Left lung (tissue), 10 donors: Measurements from ENCODE around the gene MOB3B. TPM values are rescaled to one million over a fixed set of nuclear protein-coding genes. Genes with fewer than 3 reads are reported as not detected.

Experiments
- ATAC-seq: fragments of 200-7000 bp; cut with Tn5 transposase; one replicate; pipeline ENCODE4 v1.9.1; 2020; ENCODE audit warnings: moderate library complexity
- DNase-seq, 4 donors: peaks; one replicate each; pipeline ENCODE4 v3.0.0-alpha.2; 2013 to 2020
- H3K27ac ChIP-seq, 2 donors: fragments of 200-600 bp; sonication (generic) in 1 of 2; one replicate each; pipeline versions ENCODE4 v1.5.0 to v1.8.0; 2020 to 2021
- H3K27me3 ChIP-seq, 2 donors: fragments of 200-600 bp; sonication (generic) in 1 of 2; one replicate each; pipeline versions ENCODE4 v1.5.0 to v1.8.0; 2020 to 2021
- H3K36me3 ChIP-seq, 2 donors: fragments of 200-600 bp; sonication (generic) in 1 of 2; one replicate each; pipeline versions ENCODE4 v1.5.0 to v1.8.0; 2020 to 2021
- H3K4me1 ChIP-seq, 2 donors: fragments of 200-600 bp; one replicate each; pipeline ENCODE4 v1.8.0; 2021
- H3K4me3 ChIP-seq, 2 donors: fragments of 200-600 bp; sonication (generic) in 1 of 2; one replicate each; pipeline versions ENCODE4 v1.5.0 to v1.8.0; 2020 to 2021; ENCODE audit warnings: mild to moderate bottlenecking in 1 of 2
- H3K9me3 ChIP-seq, 2 donors: fragments of 200-600 bp; sonication (generic) in 1 of 2; one replicate each; pipeline versions ENCODE4 v1.5.0 to v1.8.0; 2020 to 2021
- CTCF ChIP-seq, 2 donors: fragments of 200-600 bp; sonication (generic) in 1 of 2; IDR thresholded peaks; one replicate each; pipeline versions ENCODE4 v1.5.0 to v1.8.0; 2021; ENCODE audit warnings: antibody characterized with exemption in 2 of 2
- intact Hi-C, 2 donors: fragments of 100-400 bp; cut with DNase I; formaldehyde crosslinking; loops; one replicate each; pipeline versions ENCODE4 v1.11.2 to v1.14.2; 2022
- polyA plus RNA-seq, 6 donors: library from polyadenylated mRNA; unstranded; fragments of 120-200 nt; gene quantifications; one replicate each; pipeline ENCODE4 v1.2.1, GENCODE V29; 2013; ENCODE audit not compliant: insufficient read length in 6 of 6
- total RNA-seq, 2 donors: library from RNA; stranded (reverse); fragmentation: NEBNext Ultra II Directional; extraction: Animal tissue kit (Norgen Biotek cat#: 25700); gene quantifications; one replicate each; pipeline ENCODE4 v1.2.1, GENCODE V29; 2021
- donor health status: DM: no; HTN: yes; CAD: no.
- donor health status: DM: no; HTN: no; CAD: no.

MOB3B gene
- total and polyA plus RNA-seq, 8 donors = 7.2 to 18.3 (median 15.8) TPM

GRCh38 chr9:27365707-27366376, 163.8 kb downstream of the MOB3B start:
- Histone ChIP-seq H3K36me3 (no peaks in the 10 kb centered on the region), H3K9me3 (no peaks in the 10 kb centered on the region), H3K4me3 (no peak overlapping the region), H3K4me1 (peaks cover 9 to 28% of the 10 kb centered on the region in 2 donors), H3K27me3 (no peaks in the 10 kb centered on the region), H3K27ac (peak overlapping the region in 1 of 2 donors; percentile 59)
- ATAC-seq = peak; percentile 45
- TF ChIP-seq CTCF (IDR thresholded peaks at IDR 0.05) = no peak
- no peak for DNase-seq
- intact Hi-C loops = no loop called here

- no peaks in the 10 kb centered on the region for H3K9me3 ChIP-seq
Observed at GRCh38 chr9:27362447-27363210, 167.0 kb downstream of the MOB3B start.

GRCh38 chr9:27361492-27361891, 168.1 kb downstream of the MOB3B start:
- intact Hi-C loops = no loop called here
- Histone ChIP-seq H3K9me3 (no peaks in the 10 kb centered on the region), H3K27me3 (no peaks in the 10 kb centered on the region), H3K36me3 (no peaks in the 10 kb centered on the region), H3K4me3 (no peak overlapping the region), H3K4me1 (peaks cover under 1 to 10% of the 10 kb centered on the region in 2 donors), H3K27ac (no peak overlapping the region)
- no peak for TF ChIP-seq CTCF (IDR thresholded peaks at IDR 0.05)
- ATAC-seq = no peak
- DNase-seq = no peak

More at GRCh38 chr9:27362447-27363210, 167.0 kb downstream of the MOB3B start:
- DNase-seq (no peak), ATAC-seq (no peak)
- Histone ChIP-seq H3K4me1 (peaks cover 9 to 21% of the 10 kb centered on the region in 2 donors), H3K4me3 (no peak overlapping the region), H3K27me3 (no peaks in the 10 kb centered on the region), H3K36me3 (no peaks in the 10 kb centered on the region), H3K27ac (no peak overlapping the region)
- intact Hi-C loops = no loop called here
- no peak for TF ChIP-seq CTCF (IDR thresholded peaks at IDR 0.05)

GRCh38 chr9:27359763-27360162, 169.9 kb downstream of the MOB3B start:
- no peak for DNase-seq
- Histone ChIP-seq H3K27ac (no peak overlapping the region), H3K36me3 (no peaks in the 10 kb centered on the region), H3K4me1 (no peaks in the 10 kb centered on the region), H3K4me3 (no peak overlapping the region), H3K9me3 (no peaks in the 10 kb centered on the region), H3K27me3 (no peaks in the 10 kb centered on the region)
- TF ChIP-seq CTCF (IDR thresholded peaks at IDR 0.05) = no peak
- peak; percentile 90 for ATAC-seq
- intact Hi-C loops = no loop called here

- peaks cover 0 to 9% of the 10 kb centered on the region in 2 donors for H3K4me1 ChIP-seq
- no peak for TF ChIP-seq CTCF (IDR thresholded peaks at IDR 0.05)
- H3K27me3 ChIP-seq = no peaks in the 10 kb centered on the region
- no peak overlapping the region for H3K4me3 ChIP-seq
- H3K27ac ChIP-seq = no peak overlapping the region
- no peaks in the 10 kb centered on the region for H3K9me3 ChIP-seq
- DNase-seq (no peak), ATAC-seq (no peak)
- intact Hi-C loops = no loop called here
- H3K36me3 ChIP-seq = no peaks in the 10 kb centered on the region
Observed at GRCh38 chr9:27358007-27358406, 171.6 kb downstream of the MOB3B start.
